Thyroid gland (tissue), 4 donors: Measurements from ENCODE around the gene WBP4.
A peak's percentile ranks its signal among the peaks of the same experiment; 100 is the strongest.

Experiments
- POLR2A ChIP-seq, 2 donors: fragments of 450-650 bp; IDR thresholded peaks; one replicate each; pipeline ENCODE4 v1.6.1; 2017; ENCODE audit warnings: antibody characterized with exemption in 2 of 2, mild to moderate bottlenecking in 2 of 2, moderate library complexity in 1 of 2
- TF ChIP-seq, protein P1 (sequence below), 6 experiments: fragments of 200-600 bp in 3 of 6; fragments of 450-650 bp in 3 of 6; sonication (generic) in 3 of 6; IDR thresholded peaks; one replicate each; pipeline ENCODE4 v1.5.1; 2016 to 2019; ENCODE audit warnings: antibody characterized with exemption in 6 of 6, mild to moderate bottlenecking in 2 of 6, inconsistent platforms in 1 of 6, moderate library complexity in 1 of 6

GRCh38 chr13:41075485-41075884 is 14.2 kb downstream of the WBP4 start:
- TF ChIP-seq, protein P1, sequence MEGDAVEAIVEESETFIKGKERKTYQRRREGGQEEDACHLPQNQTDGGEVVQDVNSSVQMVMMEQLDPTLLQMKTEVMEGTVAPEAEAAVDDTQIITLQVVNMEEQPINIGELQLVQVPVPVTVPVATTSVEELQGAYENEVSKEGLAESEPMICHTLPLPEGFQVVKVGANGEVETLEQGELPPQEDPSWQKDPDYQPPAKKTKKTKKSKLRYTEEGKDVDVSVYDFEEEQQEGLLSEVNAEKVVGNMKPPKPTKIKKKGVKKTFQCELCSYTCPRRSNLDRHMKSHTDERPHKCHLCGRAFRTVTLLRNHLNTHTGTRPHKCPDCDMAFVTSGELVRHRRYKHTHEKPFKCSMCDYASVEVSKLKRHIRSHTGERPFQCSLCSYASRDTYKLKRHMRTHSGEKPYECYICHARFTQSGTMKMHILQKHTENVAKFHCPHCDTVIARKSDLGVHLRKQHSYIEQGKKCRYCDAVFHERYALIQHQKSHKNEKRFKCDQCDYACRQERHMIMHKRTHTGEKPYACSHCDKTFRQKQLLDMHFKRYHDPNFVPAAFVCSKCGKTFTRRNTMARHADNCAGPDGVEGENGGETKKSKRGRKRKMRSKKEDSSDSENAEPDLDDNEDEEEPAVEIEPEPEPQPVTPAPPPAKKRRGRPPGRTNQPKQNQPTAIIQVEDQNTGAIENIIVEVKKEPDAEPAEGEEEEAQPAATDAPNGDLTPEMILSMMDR (IDR thresholded peaks at IDR 0.05): peak in 1 of 6 experiments; percentile 4
- no peak for TF ChIP-seq POLR2A (IDR thresholded peaks at IDR 0.05)
